ENCODE data around the gene SPAM1. TPM values are rescaled to one million over a fixed set of nuclear protein-coding genes. Genes with fewer than 3 reads are reported as not detected.
"Not testable (repeated sequence)": the region's sequence is repeated elsewhere in the genome, so short reads cannot be mapped to it uniquely, and the experiment has no call there.

SPAM1 gene
- total RNA-seq, 4 donors from 2014 or later = not detected

DNA sequence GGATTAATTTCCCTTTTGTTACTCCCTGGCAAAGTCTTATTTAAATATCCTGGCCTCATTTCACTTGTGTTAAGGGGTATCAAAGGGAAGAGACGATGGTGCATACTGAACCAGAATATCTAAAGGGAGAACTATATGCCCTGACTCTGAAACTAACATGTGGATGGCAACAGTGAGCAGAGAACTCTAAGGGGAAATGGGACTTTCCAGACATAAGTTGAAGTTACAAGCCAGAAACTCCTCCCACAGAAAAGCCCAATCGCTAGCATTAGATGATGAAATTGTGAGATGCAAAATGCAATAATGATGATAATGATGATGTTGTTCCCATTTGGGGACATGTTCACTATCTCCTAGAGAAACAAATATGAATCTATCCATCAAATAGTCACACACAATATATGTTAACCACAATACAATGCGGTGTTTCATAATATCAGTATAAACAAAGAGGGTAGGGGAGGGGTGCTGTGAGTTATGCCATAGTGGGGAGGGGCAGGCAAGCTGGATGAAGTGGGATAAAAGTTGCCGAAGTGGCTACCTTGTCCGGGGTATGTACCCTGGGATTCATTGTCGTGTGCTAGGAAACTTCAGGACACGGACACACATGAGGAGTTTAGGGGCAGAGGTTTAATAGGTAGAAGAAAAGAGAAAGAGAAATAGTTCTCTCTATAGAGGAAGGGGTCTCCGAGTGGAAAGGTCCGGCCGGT, 70.7 kb downstream of the SPAM1 start:
- TF ChIP-seq, protein P1, sequence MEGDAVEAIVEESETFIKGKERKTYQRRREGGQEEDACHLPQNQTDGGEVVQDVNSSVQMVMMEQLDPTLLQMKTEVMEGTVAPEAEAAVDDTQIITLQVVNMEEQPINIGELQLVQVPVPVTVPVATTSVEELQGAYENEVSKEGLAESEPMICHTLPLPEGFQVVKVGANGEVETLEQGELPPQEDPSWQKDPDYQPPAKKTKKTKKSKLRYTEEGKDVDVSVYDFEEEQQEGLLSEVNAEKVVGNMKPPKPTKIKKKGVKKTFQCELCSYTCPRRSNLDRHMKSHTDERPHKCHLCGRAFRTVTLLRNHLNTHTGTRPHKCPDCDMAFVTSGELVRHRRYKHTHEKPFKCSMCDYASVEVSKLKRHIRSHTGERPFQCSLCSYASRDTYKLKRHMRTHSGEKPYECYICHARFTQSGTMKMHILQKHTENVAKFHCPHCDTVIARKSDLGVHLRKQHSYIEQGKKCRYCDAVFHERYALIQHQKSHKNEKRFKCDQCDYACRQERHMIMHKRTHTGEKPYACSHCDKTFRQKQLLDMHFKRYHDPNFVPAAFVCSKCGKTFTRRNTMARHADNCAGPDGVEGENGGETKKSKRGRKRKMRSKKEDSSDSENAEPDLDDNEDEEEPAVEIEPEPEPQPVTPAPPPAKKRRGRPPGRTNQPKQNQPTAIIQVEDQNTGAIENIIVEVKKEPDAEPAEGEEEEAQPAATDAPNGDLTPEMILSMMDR (IDR thresholded peaks at IDR 0.05) = no peak
- TF ChIP-seq POLR2A (IDR thresholded peaks at IDR 0.05) = no peak
- WGBS, 2 donors = 91 to 93% methylated on average over 10 of the region's 10 CpGs

DNA sequence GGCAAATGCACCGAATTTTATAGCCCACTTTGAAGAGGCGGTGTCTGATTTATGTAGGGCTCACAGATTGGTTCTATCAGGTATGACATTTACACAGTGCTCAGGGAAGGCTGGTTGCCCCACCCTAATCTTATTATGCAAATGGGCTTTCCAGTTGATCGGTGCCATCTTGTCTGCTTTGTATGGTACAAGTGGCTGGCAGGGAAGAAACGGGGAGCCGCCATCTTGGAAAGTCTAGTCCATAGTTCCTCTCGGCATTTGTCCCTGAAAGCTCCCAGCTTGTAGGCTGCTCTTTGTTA, 71.2 kb downstream of the SPAM1 start:
- WGBS, 2 donors = 82 to 96% methylated on average over 6 of the region's 6 CpGs
- intact Hi-C loops (cut with DNase I; ENCODE audit: low total_unique reads) = no loop called here
- TF ChIP-seq, protein P1 (IDR thresholded peaks at IDR 0.05) = no peak
- no peak for TF ChIP-seq POLR2A (IDR thresholded peaks at IDR 0.05)
- no peak for DNase-seq (ENCODE audit: low spot score in 2 of 2)
- no peak overlapping the region for H3K4me3 ChIP-seq (ENCODE audit: low read depth, poor library complexity, severe bottlenecking)

More for the DNA sequence above, 70.7 kb downstream of the SPAM1 start:
- DNase-seq (ENCODE audit: low spot score in 2 of 2) = no peak
- no peak overlapping the region for H3K4me3 ChIP-seq (ENCODE audit: low read depth, poor library complexity, severe bottlenecking)
- intact Hi-C loops (cut with DNase I; ENCODE audit: low total_unique reads) = no loop called here

DNA sequence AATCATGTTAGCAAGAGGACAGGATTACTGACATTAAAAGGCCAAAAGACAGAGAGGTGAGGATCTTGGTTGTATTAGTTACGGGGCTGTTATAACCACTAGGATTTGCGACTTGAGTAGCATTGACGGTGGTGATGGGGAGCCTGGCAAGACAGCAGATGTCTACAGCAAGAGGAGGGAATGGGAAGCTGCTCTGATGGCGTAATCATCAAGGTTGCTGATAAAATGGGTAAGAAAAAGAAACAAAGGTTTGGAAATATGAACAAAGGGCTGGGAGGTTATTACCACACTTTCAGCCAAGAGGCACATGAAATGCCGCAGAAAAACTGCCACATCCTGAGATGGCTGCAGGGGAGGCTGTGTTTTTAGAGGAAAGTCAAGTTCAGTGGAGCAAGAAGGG, 73.9 kb downstream of the SPAM1 start:
- H3K4me3 ChIP-seq (ENCODE audit: low read depth, poor library complexity, severe bottlenecking) = no peak overlapping the region
- intact Hi-C loops (cut with DNase I; ENCODE audit: low total_unique reads) = no loop called here
- 83 to 87% methylated on average over 5 of the region's 5 CpGs for WGBS, 2 donors
- TF ChIP-seq, protein P1 (IDR thresholded peaks at IDR 0.05) = no peak
- TF ChIP-seq POLR2A (IDR thresholded peaks at IDR 0.05) = no peak
- DNase-seq (ENCODE audit: low spot score in 2 of 2) = no peak

DNA sequence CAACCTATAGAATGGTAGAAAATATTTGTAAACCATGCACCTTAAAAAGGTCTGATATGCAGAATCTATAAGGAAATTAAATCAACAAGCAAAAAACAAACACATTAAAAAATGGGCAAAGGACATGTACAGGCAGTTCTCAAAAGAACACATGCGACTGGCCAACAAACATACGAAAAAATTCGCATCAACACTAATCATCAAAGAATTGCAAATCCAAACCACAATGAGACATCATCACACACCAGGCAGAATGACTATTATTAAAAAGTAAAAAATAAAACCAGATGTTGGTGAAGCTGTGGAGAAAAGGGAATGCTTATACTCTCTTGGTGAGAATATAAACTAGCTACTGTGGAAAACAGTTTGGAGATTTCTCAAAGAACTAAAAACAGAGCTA, 74.7 kb downstream of the SPAM1 start:
- intact Hi-C loops (cut with DNase I; ENCODE audit: low total_unique reads) = no loop called here
- 81 to 84% methylated on average over 3 of the region's 3 CpGs for WGBS, 2 donors
- H3K4me3 ChIP-seq (ENCODE audit: low read depth, poor library complexity, severe bottlenecking) = no peak overlapping the region
- no peak for DNase-seq (ENCODE audit: low spot score in 2 of 2)
- TF ChIP-seq POLR2A (IDR thresholded peaks at IDR 0.05) = no peak
- TF ChIP-seq, protein P1 (IDR thresholded peaks at IDR 0.05) = no peak

DNA sequence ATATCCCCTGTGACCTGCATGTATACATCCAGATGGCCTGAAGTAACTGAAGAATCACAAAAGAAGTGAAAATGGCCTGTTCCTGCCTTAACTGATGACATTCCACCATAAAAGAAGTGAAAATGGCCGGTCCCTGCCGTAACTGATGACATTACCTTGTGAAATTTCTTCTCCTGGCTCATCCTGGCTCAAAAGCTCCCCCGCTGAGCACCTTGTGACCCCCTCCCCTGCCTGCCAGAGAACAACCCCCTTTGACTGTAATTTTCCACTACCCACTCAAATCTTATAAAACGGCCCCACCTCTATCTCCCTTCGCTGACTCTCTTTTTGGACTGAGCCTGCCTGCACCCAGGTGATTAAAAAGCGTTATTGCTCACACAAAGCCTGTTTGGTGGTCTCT, 83.3 kb downstream of the SPAM1 start:
- intact Hi-C loops (cut with DNase I; ENCODE audit: low total_unique reads); H3K4me3 ChIP-seq (ENCODE audit: low read depth, poor library complexity, severe bottlenecking); DNase-seq (ENCODE audit: low spot score in 2 of 2): not testable (repeated sequence)
- 79 to 81% methylated on average over 6 of the region's 6 CpGs for WGBS, 2 donors

DNA sequence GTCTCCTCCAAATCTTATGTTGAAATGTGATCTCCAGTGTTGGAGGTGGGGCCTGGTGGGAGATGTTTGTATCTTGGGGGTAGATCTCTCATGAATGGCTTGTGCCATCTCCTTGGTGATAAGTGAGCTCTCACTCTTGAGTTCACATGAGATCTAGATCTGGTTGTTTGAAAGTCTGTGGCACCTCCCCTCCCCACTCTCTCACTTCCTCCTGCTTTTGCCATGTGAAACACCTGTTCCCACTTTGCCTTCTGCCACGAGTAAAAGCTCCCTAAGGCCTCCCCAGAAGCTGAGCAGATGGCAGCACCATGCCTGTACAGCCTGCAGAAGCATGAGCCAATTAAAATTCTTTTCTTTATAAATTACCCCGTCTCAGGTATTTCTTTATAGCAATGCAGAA, 84.3 kb downstream of the SPAM1 start:
- 31 to 49% methylated on average over 2 of the region's 2 CpGs for WGBS, 2 donors
- TF ChIP-seq, protein P1 (IDR thresholded peaks at IDR 0.05) = no peak
- TF ChIP-seq POLR2A (IDR thresholded peaks at IDR 0.05) = no peak
- no peak overlapping the region for H3K4me3 ChIP-seq (ENCODE audit: low read depth, poor library complexity, severe bottlenecking)
- no peak for DNase-seq (ENCODE audit: low spot score in 2 of 2)
- intact Hi-C loops (cut with DNase I; ENCODE audit: low total_unique reads) = no loop called here

Other genes with a start within 250 kb of the SPAM1 start
- 10 to 100 TPM; 30.4 to 41.4 (median 34.2) TPM for gene WASL, start 176.2 kb upstream of the SPAM1 start, total RNA-seq
- 1 to 10 TPM in 3 of 4 donors, not detected in 1; 1.5 to 2.9 (median 2.2) TPM for gene HYAL4, start 80.1 kb upstream of the SPAM1 start, total RNA-seq
- gene TMEM229A, start 107.8 kb downstream of the SPAM1 start, total RNA-seq = not detected

All from lower leg skin (tissue), 4 donors.